Prostate gland (tissue), 2 donors: ENCODE data around the gene LRBA. TPM values are rescaled to one million over a fixed set of nuclear protein-coding genes. Genes with fewer than 3 reads are reported as not detected.
"Not testable (repeated sequence)": the region's sequence is repeated elsewhere in the genome, so short reads cannot be mapped to it uniquely, and the experiment has no call there.

Source experiments
- DNase-seq: peaks from one replicate; pipeline ENCODE4 v3.0.0-alpha.2; 2019; ENCODE audit warnings: low spot score
- H3K27ac ChIP-seq, 2 donors: fragments of 200-600 bp; sonication (generic); 2 replicates each; pipeline ENCODE4 v1.5.1; 2017 to 2019
- H3K27me3 ChIP-seq: fragments of 200-600 bp; sonication (generic); replicated peaks from 2 replicates; pipeline ENCODE4 v1.5.1; 2019; ENCODE audit not compliant: insufficient read depth
- H3K36me3 ChIP-seq, 2 donors: fragments of 200-600 bp; sonication (generic); 1 replicate in 1 of 2; 2 replicates in 1 of 2; pipeline versions ENCODE4 v1.5.1 to v1.8.1; 2017 to 2019
- H3K4me1 ChIP-seq: fragments of 200-600 bp; sonication (generic); replicated peaks from 2 replicates; pipeline ENCODE4 v1.5.1; 2019
- H3K4me3 ChIP-seq, 2 donors: fragments of 200-600 bp; sonication (generic); 2 replicates each; pipeline ENCODE4 v1.5.1; 2017 to 2019
- H3K9me3 ChIP-seq: fragments of 200-600 bp; sonication (generic); 2 replicates; pipeline ENCODE4 v1.5.1; 2017
- CTCF ChIP-seq, 4 experiments: fragments of 200-600 bp in 2 of 4; fragments of 450-650 bp in 2 of 4; sonication (generic) in 2 of 4; IDR thresholded peaks; 1 replicate in 3 of 4; 2 replicates in 1 of 4; pipeline ENCODE4 v1.5.1; 2016 to 2019; ENCODE audit warnings: antibody characterized with exemption in 4 of 4, mild to moderate bottlenecking in 2 of 4, moderate library complexity in 2 of 4
- POLR2A ChIP-seq: fragments of 450-650 bp; IDR thresholded peaks from one replicate; pipeline ENCODE4 v1.6.1; 2016; ENCODE audit warnings: antibody characterized with exemption, mild to moderate bottlenecking
- POLR2AphosphoS5 ChIP-seq: sonication (generic); formaldehyde crosslinking; IDR thresholded peaks from one replicate; pipeline ENCODE4 v1.6.1; 2017; ENCODE audit warnings: antibody characterized with exemption
- WGBS: methylation state at CpG from one replicate; pipeline ENCODE4 v1.1.5; 2018; 5-methylcytosine and 5-hydroxymethylcytosine counted together
- intact Hi-C: fragments of 100-400 bp; cut with DNase I; formaldehyde crosslinking; loops from one replicate; pipeline ENCODE4 v1.14.2; 2022
- total RNA-seq, 2 donors: library from RNA; depleted of rRNA; stranded (reverse); fragments of >200 nt; gene quantifications; one replicate each; pipeline ENCODE4 v1.1.0, GENCODE V29; 2016

The LRBA gene
- total RNA-seq, 2 donors from 2014 or later = 69.8 to 79.8 TPM

- DNase-seq = no peak
- H3K4me3 ChIP-seq = no peak overlapping the region
- H3K27ac ChIP-seq = no peak overlapping the region
- intact Hi-C loops = no loop called here
- no peaks in the 10 kb centered on the region for H3K4me1 ChIP-seq
- 96% methylated on average over 2 of the region's 2 CpGs for WGBS
- H3K27me3 ChIP-seq = no peaks in the 10 kb centered on the region
- TF ChIP-seq CTCF (IDR thresholded peaks at IDR 0.05) (no peak), POLR2AphosphoS5 (no peak), POLR2A (no peak)
- no peaks in the 10 kb centered on the region for H3K9me3 ChIP-seq
- no peaks in the 10 kb centered on the region for H3K36me3 ChIP-seq
These were observed 341.3 kb downstream of the LRBA start for GRCh38 chr4:150673793-150674192.

GRCh38 chr4:150668824-150669223 is 346.3 kb downstream of the LRBA start:
- DNase-seq = no peak
- Histone ChIP-seq H3K4me1 (no peaks in the 10 kb centered on the region), H3K4me3 (no peak overlapping the region), H3K27ac (no peak overlapping the region), H3K9me3 (no peaks in the 10 kb centered on the region), H3K27me3 (no peaks in the 10 kb centered on the region), H3K36me3 (no peaks in the 10 kb centered on the region)
- intact Hi-C loops = no loop called here
- TF ChIP-seq CTCF (IDR thresholded peaks at IDR 0.05) (no peak), POLR2AphosphoS5 (no peak), POLR2A (no peak)
- WGBS = 89% methylated on average over 2 of the region's 2 CpGs

GRCh38 chr4:150664935-150665334 is 350.1 kb downstream of the LRBA start:
- DNase-seq = no peak

GRCh38 chr4:150662686-150663085 is 352.4 kb downstream of the LRBA start:
- TF ChIP-seq POLR2A (no peak), POLR2AphosphoS5 (no peak), CTCF (IDR thresholded peaks at IDR 0.05) (no peak)
- 100% methylated on average over 1 of the region's 1 CpG for WGBS
- no peaks in the 10 kb centered on the region for H3K36me3 ChIP-seq
- no peaks in the 10 kb centered on the region for H3K9me3 ChIP-seq
- H3K27me3 ChIP-seq = no peaks in the 10 kb centered on the region
- no peaks in the 10 kb centered on the region for H3K4me1 ChIP-seq
- no peak overlapping the region for H3K4me3 ChIP-seq
- intact Hi-C loops = no loop called here
- no peak for DNase-seq
- H3K27ac ChIP-seq = no peak overlapping the region

More at GRCh38 chr4:150664935-150665334, 350.1 kb downstream of the LRBA start:
- no peaks in the 10 kb centered on the region for H3K4me1 ChIP-seq
- no peaks in the 10 kb centered on the region for H3K9me3 ChIP-seq
- TF ChIP-seq POLR2AphosphoS5 = no peak
- TF ChIP-seq CTCF (IDR thresholded peaks at IDR 0.05) = no peak
- TF ChIP-seq POLR2A = no peak
- no peaks in the 10 kb centered on the region for H3K27me3 ChIP-seq
- WGBS = 71% methylated on average over 2 of the region's 2 CpGs
- intact Hi-C loops = no loop called here
- H3K4me3 ChIP-seq = no peak overlapping the region
- H3K27ac ChIP-seq = no peak overlapping the region
- no peaks in the 10 kb centered on the region for H3K36me3 ChIP-seq

GRCh38 chr4:150661551-150661950 is 353.5 kb downstream of the LRBA start:
- DNase-seq, H3K9me3 ChIP-seq, H3K27ac ChIP-seq, intact Hi-C loops, H3K36me3 ChIP-seq, H3K27me3 ChIP-seq, H3K4me3 ChIP-seq, H3K4me1 ChIP-seq: not testable (repeated sequence)
- 92% methylated on average over 6 of the region's 6 CpGs for WGBS

- intact Hi-C loops, H3K27me3 ChIP-seq, H3K4me1 ChIP-seq, H3K36me3 ChIP-seq, DNase-seq, H3K4me3 ChIP-seq, H3K9me3 ChIP-seq, H3K27ac ChIP-seq: not testable (repeated sequence)
- WGBS = 81% methylated on average over 1 of the region's 1 CpG
These were observed 356.8 kb downstream of the LRBA start for GRCh38 chr4:150658258-150658657.
